NCI-H510A treated with DMSO at 0.1 percent for 48 hours (cell line): Measurements from ENCODE around the gene PANX1.
A peak's percentile ranks its signal among the peaks of the same experiment; 100 is the strongest.
"Not testable (repeated sequence)": the region's sequence is repeated elsewhere in the genome, so short reads cannot be mapped to it uniquely, and the experiment has no call there.

Experiments
- DNase-seq: peaks from one replicate; lab custom pipeline; 2025; lab: John Stamatoyannopoulos, UW

PANX1 gene, protein sequence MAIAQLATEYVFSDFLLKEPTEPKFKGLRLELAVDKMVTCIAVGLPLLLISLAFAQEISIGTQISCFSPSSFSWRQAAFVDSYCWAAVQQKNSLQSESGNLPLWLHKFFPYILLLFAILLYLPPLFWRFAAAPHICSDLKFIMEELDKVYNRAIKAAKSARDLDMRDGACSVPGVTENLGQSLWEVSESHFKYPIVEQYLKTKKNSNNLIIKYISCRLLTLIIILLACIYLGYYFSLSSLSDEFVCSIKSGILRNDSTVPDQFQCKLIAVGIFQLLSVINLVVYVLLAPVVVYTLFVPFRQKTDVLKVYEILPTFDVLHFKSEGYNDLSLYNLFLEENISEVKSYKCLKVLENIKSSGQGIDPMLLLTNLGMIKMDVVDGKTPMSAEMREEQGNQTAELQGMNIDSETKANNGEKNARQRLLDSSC

DNA sequence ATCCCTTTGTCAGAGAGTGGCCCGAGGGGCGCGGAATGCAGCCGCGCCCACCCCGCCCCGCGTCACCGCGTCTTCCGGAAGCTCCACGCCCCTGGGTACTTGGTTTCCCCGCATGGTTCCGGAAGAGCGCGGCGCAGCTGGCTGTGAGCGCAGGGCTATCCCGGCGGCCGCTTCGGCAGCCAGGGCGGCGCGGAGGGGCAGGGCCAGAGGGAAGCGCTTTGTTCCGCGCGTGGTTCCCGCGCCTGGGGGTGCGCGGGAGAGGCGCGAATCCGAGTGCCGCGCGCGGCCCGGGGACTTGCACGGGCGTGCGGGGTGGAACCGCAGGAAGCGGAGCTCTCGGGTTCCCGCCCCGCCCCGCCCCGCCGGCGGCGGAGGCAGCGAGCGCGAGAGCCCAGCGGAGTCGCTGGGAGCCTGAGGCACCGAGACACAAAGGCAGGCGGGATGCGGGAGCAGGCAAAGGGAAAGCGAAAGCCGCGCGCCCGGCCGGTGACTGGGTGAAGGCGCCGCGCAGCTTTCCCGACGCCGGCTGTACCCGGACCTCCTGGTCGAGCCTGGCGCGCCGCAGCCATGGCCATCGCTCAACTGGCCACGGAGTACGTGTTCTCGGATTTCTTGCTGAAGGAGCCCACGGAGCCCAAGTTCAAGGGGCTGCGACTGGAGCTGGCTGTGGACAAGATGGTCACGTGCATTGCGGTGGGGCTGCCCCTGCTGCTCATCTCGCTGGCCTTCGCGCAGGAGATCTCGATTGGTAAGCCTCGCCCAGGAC, at the start of gene PANX1:
Gene PANX1, plus strand, starts transcription at position 96 of the 766 bp plus-strand sequence. Its CDS starts 472 bp downstream, at position 568.
- peak; percentile 91 for DNase-seq

DNA sequence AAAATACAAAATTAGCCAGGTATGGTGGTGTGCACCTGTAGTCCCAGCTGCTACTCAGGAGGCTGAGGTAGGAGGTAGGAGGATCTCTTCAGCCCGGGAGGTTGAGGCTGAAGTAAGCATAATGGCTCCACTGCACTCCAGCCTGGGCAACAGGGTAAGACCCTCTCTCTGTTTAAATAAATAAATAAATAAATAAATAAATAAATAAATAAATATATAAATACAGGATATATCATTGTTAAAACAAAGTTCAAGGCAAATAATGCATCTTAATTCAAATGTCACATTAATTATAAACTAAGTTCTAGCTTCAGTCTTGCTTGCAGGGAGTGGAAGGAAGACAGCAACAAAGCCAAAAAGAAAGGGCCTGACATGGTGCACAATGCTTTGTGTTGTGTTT, 44.5 kb upstream of the PANX1 start:
- DNase-seq: no peak

DNA sequence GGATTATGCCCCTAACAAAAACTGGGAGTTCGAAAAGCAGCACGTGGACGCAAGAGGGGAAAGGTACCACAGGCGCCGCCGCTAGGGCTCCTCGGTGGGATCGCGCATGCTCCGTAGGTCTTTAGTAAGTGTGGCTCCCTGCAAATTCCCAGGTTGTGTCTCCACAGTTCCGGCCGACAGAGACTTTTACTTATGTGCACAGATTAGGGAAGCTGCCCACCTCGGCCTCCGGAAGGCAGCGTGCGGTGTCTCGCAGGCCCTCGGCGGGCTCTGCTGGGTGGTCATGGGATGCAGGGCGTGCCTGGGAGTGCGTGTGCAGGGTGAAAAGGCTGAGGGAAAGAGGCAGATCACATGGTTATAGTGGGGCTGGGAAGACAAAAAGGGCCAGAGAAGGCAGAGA, 39.7 kb upstream of the PANX1 start:
- DNase-seq: no peak

DNA sequence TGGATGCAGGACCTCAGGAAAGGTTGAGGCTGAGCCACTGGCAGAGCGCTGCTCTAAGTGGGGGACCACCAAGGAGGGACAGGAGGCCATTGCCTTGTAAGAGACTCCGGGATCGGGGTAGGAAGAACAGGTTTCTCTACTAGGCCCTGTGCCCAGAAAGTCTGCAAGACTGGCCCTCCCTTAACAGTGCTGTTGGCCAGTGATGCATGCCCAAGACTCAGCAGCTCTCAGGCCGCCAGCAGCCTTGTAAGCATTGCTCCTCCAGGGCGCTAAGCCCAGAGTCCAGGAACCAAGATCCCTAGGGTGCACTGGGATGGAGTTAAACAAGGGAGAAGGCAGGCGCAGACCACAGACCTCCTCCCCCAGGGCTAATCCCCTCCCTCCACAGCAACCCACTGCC, 39.3 kb upstream of the PANX1 start:
- DNase-seq: no peak

DNA sequence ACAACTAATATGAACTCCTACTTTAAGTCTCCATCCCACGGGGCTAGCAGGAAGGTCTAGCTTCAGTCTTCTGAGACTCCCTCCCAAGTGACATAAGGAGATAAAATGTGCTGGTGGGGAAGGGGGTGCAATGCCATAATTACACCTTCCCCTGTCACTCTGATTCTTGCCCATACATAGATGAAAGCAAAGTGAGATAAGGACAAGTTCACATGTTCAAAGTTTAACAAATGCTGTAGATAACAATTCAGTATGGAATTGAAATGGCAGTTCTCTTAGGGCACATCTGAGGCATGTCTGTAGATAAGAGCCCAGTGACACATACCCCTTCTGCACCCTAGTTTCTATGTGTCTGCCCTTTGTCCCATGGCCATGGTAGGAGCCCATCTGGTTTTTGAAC, 38.2 kb upstream of the PANX1 start:
- DNase-seq: no peak

DNA sequence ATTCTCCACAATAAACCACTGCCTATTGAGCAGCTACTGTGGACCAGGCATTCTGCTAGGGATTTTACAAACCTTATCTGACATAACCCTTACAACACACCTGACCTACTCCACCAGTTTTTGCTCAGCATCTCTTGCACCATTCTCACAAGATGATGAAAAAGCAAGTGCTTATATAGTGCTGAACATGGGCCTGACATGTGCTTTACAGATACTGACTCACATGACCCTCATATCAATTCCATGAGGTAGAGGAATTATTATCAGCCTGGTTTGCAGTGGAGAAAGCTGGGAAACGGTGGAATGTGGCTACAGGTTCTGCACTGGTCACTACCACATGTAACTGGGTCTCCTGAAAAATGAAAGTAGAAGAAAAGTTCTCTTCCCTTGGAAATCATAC, 37.5 kb upstream of the PANX1 start:
- no peak for DNase-seq

DNA sequence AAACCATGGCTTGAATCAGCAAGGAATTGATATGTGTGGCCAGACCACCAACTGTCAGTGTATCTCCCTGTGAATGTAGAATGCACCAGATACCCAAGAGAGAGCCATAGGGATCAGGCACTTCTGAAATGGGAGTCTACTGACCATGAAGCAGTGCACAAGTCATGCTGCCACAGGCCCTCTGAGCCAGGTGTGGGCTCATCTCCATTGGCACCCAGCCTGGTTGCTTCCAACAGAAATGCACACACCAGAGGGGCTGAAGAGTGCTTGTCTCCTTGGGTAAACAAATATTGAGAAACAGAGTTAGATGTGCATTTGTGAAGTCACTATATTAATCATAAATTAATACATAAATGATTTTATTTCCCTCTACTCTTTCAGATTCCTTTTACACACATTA, 28.4 kb upstream of the PANX1 start:
- peak; percentile 54 for DNase-seq

DNA sequence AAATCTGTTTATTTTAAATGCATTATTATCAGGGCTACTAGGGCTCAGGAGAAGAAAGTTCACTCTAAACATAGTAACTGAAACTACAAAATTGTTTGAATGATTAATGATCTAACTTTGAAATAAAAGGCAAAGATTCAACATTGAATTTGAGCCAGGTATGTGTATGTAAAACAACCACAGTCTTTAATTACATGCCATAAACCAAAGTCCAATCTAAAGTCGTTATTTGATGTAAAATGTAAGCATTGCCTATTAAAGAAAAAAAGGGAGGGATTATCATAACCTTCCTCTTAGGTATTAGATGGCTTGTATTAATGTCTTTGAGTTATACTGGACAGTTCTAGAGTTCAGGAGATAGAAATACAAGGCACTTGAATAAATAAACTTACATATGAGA, 25.2 kb upstream of the PANX1 start:
- no peak for DNase-seq

DNA sequence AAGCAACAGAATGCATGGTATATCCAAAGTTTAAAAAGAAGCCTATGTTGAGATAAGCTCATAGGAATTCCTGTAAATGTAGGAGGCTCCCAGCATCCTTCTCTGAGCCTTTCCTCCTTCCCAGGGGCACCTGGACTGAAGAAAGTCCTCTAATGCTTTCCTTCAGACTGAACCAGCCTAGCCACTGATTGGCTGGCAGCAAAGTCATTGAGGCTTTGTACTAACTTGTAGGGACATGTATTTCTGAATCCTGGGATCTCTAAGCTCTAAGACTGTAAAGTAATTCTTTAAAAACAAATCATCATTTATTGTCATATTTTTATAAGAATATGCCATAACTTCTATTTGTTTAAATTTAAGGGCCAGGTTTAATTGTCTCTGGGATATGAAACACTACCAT, 23.9 kb upstream of the PANX1 start:
- DNase-seq: no peak

DNA sequence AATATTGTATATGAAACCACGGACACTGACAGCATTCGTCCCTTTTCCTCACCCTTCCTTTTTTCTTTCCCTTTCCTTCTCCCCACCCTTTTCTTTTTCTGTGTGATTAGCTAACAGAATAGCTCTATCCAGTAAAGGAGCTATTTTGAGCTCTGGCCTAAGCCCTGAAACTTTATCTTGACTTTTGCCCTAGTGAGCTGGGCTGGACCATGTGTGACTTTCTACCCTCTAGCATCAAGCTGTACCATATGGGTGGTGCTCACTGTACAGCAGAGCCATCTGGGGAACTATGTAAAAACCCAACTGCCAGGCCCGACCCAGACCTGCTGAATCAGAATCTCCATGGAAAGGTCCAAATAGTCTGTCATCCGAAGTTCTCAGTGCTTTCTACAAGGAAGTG, 21.9 kb upstream of the PANX1 start:
- DNase-seq: no peak

DNA sequence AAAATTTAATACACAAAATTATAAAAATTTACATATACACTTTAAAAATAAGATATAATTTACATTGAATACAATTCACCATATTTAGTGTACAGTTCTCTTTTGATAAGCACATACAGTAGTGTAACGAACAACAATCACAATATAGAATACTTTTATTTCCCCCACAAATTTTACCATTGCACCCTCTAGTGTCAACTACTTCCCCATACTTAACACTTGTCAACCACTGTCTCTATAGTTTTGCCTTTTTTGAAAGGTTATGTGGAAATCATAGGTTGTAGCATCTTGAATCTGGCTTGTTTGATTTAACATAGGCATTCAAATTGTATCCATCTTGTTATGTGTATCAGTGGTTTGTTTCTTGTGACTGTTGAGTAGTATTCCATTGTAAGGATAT, 21.3 kb upstream of the PANX1 start:
- DNase-seq: no peak

DNA sequence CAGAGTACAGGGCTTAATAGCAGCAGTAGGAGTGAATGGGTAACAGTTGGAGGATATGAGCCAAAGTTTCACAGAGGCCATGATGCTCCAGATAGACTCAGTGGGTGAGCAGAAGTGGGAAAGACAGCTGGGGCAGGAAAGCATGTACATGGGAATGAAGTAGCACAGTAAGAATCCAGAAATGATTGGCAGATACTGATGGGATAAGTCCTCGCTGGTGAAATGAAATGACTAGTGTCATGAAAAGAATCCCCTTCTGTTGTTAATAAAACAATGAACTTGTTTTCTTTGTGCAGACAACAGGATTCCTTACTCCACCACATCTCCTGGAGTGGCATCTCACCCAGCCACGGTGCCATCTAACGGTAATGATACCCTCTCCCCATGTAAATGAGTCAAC, 17.4 kb upstream of the PANX1 start:
- no peak for DNase-seq

DNA sequence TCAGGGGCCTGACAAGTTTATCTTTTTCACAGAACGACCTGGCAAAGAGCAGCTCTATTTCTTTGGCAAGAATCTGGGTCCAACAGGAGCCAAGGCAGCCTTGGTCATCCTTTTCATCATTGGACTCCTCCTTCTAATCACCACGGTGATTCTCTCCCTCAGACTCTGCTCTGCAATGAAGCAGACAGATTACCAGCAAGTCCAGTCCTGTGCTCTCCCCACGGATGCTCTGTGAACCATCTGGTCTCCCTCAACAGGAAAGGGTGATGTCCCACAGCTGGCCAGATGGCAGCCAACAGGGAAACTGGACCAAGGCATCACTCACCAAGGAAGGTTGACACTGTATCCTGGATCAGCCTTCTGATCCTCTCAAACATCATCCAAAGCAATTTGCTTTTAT, 17.0 kb upstream of the PANX1 start:
- DNase-seq: no peak

DNA sequence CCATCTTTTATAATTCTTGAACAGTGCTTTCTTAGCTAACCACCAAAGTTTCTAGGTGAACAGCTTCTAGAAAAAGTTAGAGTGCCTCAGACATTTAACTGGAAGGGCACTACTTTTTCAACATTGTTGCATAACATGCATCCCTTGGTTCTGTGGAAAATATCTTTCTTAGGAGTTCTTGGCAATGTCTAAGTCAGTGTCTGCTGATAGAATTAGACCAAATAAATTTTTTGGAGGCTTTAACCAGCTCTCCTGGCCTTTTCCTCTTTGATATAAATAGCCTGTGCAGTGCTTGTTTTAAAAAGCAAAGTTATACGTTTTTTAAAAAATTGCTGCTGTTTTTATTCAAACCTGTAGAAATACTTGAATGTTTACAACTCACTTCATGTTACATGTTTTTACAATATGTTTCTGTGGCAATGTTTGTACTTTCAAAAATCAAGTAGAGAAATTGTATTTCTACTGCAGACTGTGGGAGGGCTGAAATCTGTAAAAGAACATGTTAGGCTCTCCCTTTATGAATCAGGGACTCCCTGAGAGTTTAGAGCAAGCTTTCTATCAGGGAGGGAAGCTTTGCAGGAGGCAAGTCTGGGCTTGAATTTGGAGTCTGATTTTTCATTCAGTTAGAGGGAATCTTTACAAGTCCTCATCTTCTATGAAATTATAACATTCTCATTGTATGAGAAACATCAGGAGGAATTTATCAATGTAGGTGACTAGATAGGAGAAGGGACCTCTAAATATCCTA, 16.3 kb upstream of the PANX1 start:
- DNase-seq: no peak

DNA sequence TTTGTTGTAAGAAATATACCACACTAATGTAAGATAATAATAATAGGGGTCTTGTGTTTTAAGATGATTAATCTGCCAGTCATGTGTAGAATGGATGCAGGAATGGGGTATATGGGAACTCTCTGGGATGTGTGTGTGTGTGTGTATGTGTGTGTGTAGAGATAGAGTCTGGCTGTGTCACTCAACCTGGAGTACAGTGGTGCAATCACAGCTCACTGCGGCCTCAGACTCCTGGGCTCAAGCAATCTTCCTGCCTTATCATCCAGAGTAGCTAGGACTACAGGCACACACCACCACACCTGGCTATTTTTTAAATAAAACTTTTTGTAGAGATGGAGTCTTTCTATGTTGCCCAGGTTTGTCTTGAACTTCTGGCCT, 11.5 kb upstream of the PANX1 start:
- no peak for DNase-seq

DNA sequence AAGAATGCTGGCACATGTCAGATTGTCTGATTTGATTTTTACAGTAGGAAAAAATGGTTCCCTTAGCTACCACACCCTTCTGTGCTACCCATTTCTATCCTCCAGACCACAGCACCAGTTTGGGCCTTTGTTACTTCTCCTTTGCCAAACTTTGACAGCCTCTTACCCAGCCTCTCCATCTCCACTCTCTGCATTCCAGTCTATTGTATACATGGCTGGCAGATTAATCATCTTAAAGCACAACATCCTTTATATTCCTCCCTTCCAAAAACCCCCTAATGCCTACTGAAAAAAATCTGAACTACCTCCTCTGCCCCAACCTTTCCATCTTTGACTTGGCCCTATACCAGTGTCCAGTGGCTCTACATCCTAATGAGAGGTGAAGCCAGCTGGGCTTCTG, 10.8 kb upstream of the PANX1 start:
- no peak for DNase-seq

DNA sequence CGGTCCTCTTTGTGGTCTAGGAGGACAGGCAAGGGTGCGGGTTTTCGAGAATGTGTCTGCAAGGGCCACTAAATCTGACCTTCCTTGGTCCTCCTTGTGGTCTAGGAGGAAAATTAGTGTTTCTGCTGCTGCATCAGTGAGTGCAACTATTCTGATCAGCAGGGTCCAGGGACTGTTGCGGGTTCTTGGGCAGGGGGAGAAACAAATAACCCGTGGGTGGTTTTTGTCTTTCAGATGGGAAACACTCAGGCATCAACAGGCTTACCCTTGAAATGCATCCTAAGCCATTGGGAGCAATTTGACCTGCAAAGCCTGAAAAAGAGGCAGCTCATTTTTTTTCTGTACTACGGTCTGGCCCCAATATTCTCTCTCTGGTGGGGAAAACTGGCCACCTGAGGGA, 9.0 kb upstream of the PANX1 start:
- DNase-seq: not testable (repeated sequence)

DNA sequence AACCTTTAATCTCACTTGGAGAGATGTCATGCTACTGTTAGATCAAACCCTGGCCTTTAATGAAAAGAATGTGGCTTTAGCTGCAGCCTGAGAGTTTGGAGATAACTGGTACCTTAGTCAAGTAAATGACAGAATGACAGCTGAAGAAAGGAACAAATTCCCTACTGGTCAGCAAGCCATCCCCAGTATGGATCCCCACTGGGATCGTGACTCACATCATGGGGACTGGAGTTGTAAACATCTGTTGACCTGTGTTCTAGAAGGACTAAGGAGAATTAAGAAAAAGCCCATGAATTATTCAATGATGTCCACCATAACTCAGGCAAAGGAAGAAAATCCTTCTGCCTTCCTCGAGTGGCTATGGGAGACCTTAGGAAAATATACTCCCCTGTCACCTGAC, 8.1 kb upstream of the PANX1 start:
- not testable (repeated sequence) for DNase-seq

DNA sequence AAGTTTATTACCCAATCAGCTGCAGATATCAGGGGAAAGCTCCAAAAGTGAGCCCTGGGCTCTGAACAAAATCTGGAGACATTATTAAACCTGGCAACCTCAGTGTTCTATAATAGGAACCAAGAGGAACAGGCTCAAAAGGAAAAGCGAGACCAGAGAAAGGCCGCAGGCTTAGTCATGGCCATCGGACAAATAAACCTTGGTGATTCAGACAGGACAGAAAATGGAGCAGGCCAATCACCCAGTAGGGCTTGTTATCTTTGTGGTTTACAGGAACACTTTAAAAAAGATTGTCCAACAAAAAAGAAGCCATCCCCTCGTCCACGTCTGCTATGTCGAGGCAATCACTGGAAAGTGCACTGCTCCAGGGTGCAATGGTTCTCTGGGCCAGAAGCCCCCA, 7.7 kb upstream of the PANX1 start:
- DNase-seq: no peak

DNA sequence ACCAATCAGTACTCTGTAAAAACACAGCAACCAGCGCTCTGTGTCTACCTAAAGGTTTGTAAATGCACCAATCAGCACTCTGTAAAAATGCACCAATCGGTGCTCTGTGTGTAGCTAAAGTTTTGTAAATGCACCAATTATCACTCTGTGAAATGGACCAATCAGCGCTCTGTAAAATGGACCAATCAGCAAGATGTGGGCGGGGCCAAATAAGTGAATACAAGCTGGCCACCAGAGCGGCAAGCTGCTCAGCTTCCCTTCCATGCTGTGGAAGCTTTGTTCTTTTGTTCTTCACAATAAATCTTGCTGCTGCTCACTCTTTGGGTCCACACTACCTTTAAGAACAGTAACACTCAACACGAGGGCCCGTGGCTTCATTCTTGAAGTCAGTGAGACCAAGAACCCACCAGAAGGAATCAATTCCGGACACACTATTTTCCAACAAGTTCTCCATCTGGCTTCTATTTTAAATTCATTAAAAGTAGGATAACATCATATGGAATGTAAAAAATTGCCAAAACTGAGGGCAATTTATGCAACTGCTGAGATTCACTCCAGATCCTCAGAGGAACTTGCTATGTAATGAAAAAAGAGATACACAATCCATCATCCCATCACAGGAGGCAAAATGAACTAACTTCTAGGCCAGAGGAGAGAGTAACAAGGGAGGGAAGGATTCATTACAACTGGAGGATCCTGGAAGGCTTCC, 3.1 kb upstream of the PANX1 start:
- no peak for DNase-seq

DNA sequence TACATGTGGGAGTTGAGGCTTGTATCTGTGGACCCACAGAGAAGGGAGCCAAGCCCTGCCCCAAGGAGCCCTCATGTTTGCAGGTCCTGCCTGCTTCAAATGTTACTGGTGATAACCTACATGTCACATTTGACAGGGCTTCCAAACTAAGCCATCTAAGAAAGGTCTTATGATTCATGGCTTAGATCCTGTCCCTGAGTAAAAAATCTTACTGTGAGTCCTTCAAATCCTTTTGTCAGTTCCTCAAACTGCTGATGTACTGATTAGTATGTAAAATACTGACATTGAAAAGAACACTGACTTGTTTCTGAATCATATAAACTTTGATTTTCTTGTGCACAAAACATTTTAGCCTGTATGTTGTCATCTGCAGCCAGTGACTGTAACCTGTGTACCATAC, 1.0 kb upstream of the PANX1 start:
- DNase-seq: no peak

DNA sequence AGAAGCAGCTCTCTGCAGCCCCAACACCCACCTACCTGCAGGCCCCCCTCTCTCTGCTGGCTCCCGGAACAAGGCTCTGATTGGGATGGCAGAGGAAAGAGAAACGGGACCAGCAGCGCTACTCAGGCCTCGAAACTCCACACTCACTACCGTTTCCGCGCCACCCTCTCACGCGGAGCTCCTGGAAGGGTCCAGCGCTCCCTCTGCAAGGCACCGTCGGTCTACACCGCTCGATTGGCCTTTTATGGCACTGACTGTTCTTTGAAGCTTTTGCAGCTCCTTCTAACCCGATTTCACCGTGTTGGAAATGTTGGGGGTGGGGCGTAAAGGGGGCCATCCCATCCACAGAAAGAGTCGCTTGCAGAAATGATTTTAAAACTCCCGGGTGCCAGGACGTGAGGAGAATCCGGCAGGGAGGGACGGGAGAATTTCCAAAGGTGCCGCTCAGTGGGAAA, 323 bp upstream of the PANX1 start:
- no peak for DNase-seq
